Vagina (tissue), 2 donors: ENCODE results near the gene AKAP1. TPM values are rescaled to one million over a fixed set of nuclear protein-coding genes. Genes with fewer than 3 reads are reported as not detected.
A peak's percentile ranks its signal among the peaks of the same experiment; 100 is the strongest.

ENCODE experiments used
- DNase-seq, 2 donors: peaks; one replicate each; pipeline ENCODE4 v3.0.0-alpha.2; 2017; ENCODE audit errors: extremely low spot score in 2 of 2
- H3K27ac ChIP-seq: fragments of 200-600 bp; sonication (generic); one replicate; pipeline ENCODE4 v1.5.1; 2019
- H3K27me3 ChIP-seq: fragments of 200-600 bp; sonication (generic); one replicate; pipeline ENCODE4 v1.5.1; 2019
- H3K36me3 ChIP-seq, 2 donors: fragments of 200-600 bp; sonication (generic); one replicate each; pipeline ENCODE4 v1.5.1; 2017 to 2019
- H3K4me1 ChIP-seq: fragments of 200-600 bp; sonication (generic); one replicate; pipeline ENCODE4 v1.5.1; 2019
- H3K4me3 ChIP-seq, 2 donors: fragments of 200-600 bp; sonication (generic); 1 replicate in 1 of 2; 2 replicates in 1 of 2; pipeline ENCODE4 v1.5.1; 2016 to 2019
- H3K9me3 ChIP-seq: fragments of 200-600 bp; sonication (generic); one replicate; pipeline ENCODE4 v1.5.1; 2019
- POLR2A ChIP-seq, 2 donors: fragments of 450-650 bp; IDR thresholded peaks; one replicate each; pipeline ENCODE4 v1.6.1; 2017; ENCODE audit warnings: antibody characterized with exemption in 2 of 2, mild to moderate bottlenecking in 2 of 2, moderate library complexity in 2 of 2
- POLR2AphosphoS5 ChIP-seq, 2 donors: sonication (generic); formaldehyde crosslinking; IDR thresholded peaks; one replicate each; pipeline ENCODE4 v1.9.0; 2017; ENCODE audit warnings: antibody characterized with exemption in 2 of 2, mild to moderate bottlenecking in 2 of 2, low read depth in 1 of 2; ENCODE audit not compliant: insufficient read depth in 1 of 2
- intact Hi-C: fragments of 100-400 bp; cut with DNase I; formaldehyde crosslinking; loops from one replicate; pipeline ENCODE4 v1.15.1; 2023
- total RNA-seq: library from RNA; depleted of rRNA; stranded (reverse); fragments of >200 nt; gene quantifications from one replicate; pipeline ENCODE4 v1.2.3, GENCODE V29; 2016
- TF ChIP-seq, protein P1 (sequence below), 3 experiments: fragments of 450-650 bp in 2 of 3; fragments of 200-600 bp in 1 of 3; sonication (generic) in 1 of 3; IDR thresholded peaks; one replicate each; pipeline ENCODE4 v1.5.1; 2017 to 2019; ENCODE audit warnings: antibody characterized with exemption in 3 of 3, mild to moderate bottlenecking in 2 of 3, moderate library complexity in 2 of 3

AKAP1 gene
- total RNA-seq, 1 donor from 2014 or later, result 94.3 TPM

DNA sequence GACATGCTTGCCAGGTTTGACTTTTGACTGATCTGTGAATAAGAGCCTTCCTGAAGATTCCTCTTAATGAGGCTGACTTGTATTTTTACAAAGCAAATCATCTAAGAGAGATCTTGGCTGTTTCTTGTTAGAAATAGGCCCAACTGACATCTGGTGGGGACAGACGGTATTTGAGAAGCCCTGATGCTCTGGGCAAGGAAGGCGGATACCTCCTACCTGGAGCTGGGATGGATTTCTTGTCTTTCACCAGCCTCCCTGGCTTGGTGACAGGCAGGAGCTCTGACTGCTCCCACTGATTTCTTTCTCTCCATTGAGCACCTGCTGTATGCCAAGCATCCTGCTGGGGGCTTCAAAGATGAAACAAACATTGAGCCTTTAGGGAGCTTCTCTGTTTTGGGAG, 40.4 kb downstream of the AKAP1 start:
- DNase-seq, result no peak
- TF ChIP-seq POLR2A (IDR thresholded peaks at IDR 0.05), result no peak
- no peak for TF ChIP-seq POLR2AphosphoS5 (IDR thresholded peaks at IDR 0.05; ENCODE audit: insufficient read depth in 1 of 2, low read depth in 1 of 2)
- TF ChIP-seq, protein P1, sequence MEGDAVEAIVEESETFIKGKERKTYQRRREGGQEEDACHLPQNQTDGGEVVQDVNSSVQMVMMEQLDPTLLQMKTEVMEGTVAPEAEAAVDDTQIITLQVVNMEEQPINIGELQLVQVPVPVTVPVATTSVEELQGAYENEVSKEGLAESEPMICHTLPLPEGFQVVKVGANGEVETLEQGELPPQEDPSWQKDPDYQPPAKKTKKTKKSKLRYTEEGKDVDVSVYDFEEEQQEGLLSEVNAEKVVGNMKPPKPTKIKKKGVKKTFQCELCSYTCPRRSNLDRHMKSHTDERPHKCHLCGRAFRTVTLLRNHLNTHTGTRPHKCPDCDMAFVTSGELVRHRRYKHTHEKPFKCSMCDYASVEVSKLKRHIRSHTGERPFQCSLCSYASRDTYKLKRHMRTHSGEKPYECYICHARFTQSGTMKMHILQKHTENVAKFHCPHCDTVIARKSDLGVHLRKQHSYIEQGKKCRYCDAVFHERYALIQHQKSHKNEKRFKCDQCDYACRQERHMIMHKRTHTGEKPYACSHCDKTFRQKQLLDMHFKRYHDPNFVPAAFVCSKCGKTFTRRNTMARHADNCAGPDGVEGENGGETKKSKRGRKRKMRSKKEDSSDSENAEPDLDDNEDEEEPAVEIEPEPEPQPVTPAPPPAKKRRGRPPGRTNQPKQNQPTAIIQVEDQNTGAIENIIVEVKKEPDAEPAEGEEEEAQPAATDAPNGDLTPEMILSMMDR (IDR thresholded peaks at IDR 0.05), result no peak
- H3K27me3 ChIP-seq, result no peaks in the 10 kb centered on the region
- H3K4me1 ChIP-seq, result no peaks in the 10 kb centered on the region
- intact Hi-C loops, result no loop called here
- peaks cover 0 to 17% of the 10 kb centered on the region in 2 donors for H3K36me3 ChIP-seq
- H3K27ac ChIP-seq, result no peak overlapping the region
- H3K4me3 ChIP-seq, result no peak overlapping the region
- no peaks in the 10 kb centered on the region for H3K9me3 ChIP-seq

DNA sequence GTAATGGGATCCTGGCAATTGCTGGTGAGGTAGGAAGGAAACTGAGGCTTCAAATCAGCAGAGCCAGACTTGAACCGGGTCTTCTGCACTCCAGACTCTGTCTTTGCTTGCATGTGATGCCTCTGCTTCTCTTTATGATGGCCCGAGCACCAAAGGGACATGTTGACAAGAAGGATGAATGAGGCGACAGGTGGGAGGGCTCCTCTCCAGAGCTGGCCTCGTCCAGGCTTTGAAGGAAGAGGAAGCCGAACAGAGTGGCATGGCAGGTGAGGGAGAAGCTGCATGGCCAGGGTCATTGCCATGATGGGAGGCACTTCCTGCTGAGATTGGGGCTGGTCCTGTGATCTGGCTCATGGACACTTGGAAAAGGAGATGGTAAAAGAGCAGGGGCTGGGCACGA, 40.8 kb downstream of the AKAP1 start:
- intact Hi-C loops, result no loop called here
- Histone ChIP-seq H3K36me3 (peaks cover 0 to 15% of the 10 kb centered on the region in 2 donors), H3K27ac (no peak overlapping the region), H3K27me3 (no peaks in the 10 kb centered on the region), H3K9me3 (no peaks in the 10 kb centered on the region), H3K4me3 (no peak overlapping the region), H3K4me1 (no peaks in the 10 kb centered on the region)
- no peak for DNase-seq
- no peak for TF ChIP-seq POLR2AphosphoS5 (IDR thresholded peaks at IDR 0.05; ENCODE audit: insufficient read depth in 1 of 2, low read depth in 1 of 2)
- no peak for TF ChIP-seq POLR2A (IDR thresholded peaks at IDR 0.05)
- TF ChIP-seq, protein P1 (IDR thresholded peaks at IDR 0.05), result no peak

DNA sequence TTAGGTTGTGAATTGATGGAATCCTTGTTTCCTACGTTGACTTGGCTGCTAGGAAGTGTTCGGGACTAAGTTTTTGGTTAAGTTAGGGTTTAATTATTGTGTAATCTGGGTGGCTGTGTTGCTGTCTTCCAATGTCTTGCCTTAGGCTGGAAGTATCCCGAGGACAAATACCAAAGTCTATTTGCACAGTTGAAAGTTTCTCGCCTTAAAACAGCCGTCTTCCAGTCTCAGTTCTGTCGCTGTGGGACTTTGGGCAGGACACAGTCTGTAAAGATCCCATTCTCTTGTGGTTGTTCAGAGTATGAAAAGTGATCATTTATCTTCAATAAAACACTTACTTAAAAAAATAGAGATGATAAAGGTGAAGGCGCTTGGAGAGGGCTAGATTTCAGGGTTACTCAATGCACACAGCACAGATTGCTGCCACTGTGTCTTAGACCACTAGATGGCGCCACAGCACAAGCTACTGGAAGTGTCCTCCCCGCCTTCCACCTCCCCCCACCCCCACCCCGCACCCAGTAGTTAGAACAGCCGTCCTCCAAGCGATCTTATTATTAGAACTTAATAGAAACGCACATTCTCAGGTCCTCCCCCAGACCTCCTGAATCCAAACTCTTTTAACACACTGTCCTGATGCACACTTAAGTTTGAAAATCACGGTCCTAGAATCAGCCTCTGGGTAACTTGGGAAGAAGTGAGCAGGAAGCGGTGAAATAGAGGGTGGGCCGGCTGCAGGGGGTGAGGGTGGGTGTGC, 45.8 kb downstream of the AKAP1 start:
- H3K4me1 ChIP-seq, result no peaks in the 10 kb centered on the region
- H3K9me3 ChIP-seq, result no peaks in the 10 kb centered on the region
- no peaks in the 10 kb centered on the region for H3K36me3 ChIP-seq
- DNase-seq, result no peak
- no peak overlapping the region for H3K4me3 ChIP-seq
- TF ChIP-seq, protein P1 (IDR thresholded peaks at IDR 0.05), result peak; percentile 39 to 89 (median 52)
- TF ChIP-seq POLR2A (IDR thresholded peaks at IDR 0.05), result no peak
- no peak overlapping the region for H3K27ac ChIP-seq
- intact Hi-C loops, result loop anchor here (10.0 kb wide), 1 partner anchor 544 kb away; no protein-coding TSS in a partner anchor
- H3K27me3 ChIP-seq, result no peaks in the 10 kb centered on the region

DNA sequence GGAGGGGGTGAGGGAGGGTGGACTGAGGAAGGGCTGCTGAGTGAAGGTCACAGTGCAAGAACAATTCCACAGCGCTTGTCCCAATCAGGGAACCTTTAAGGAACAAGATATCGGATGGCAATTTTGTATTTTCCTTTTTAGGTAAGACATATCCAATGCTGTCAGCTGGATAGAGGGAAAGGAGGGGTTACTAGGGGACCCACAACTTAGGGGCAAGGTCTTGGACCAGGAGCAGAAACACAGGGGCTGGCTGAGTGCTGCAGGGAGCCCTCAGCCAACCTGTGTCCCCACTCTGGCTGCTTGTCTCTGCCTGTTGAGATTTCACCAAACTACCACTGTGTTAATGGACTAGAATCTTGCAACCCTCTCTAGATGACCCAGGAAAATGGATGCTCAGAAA, 47.6 kb downstream of the AKAP1 start:
- intact Hi-C loops, result loop anchor here (10.0 kb wide), 1 partner anchor 542 kb away; no protein-coding TSS in a partner anchor
- no peaks in the 10 kb centered on the region for H3K4me1 ChIP-seq
- no peaks in the 10 kb centered on the region for H3K27me3 ChIP-seq
- DNase-seq, result no peak
- no peak overlapping the region for H3K4me3 ChIP-seq
- TF ChIP-seq, protein P1 (IDR thresholded peaks at IDR 0.05), result no peak
- TF ChIP-seq POLR2A (IDR thresholded peaks at IDR 0.05) (no peak), POLR2AphosphoS5 (IDR thresholded peaks at IDR 0.05; ENCODE audit: insufficient read depth in 1 of 2, low read depth in 1 of 2) (no peak)
- H3K27ac ChIP-seq, result no peak overlapping the region
- H3K36me3 ChIP-seq, result no peaks in the 10 kb centered on the region
- no peaks in the 10 kb centered on the region for H3K9me3 ChIP-seq

DNA sequence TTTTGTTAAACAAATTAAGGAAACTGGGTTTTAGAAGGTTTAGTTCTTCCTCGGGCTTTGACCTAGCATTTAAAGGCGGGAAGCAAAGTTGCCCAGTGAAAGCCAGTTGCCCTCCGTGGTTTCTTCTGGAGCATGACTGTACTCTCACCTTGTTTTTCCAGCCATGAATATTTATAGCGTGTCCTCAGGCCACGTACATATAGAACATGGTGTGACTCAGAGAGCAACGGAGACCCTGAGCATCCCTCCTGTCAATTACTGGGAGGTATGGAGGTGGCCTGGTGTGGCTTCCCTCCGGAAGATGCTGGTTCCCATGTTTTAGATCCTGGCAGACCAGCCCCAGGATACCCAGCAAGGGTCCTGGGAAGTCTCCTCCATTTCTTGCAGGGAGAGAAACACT, 48.4 kb downstream of the AKAP1 start:
- Histone ChIP-seq H3K27me3 (no peaks in the 10 kb centered on the region), H3K4me1 (no peaks in the 10 kb centered on the region), H3K9me3 (no peaks in the 10 kb centered on the region), H3K4me3 (no peak overlapping the region), H3K36me3 (no peaks in the 10 kb centered on the region), H3K27ac (no peak overlapping the region)
- intact Hi-C loops, result loop anchor here (10.0 kb wide), 1 partner anchor 541 kb away; no protein-coding TSS in a partner anchor
- TF ChIP-seq, protein P1 (IDR thresholded peaks at IDR 0.05), result no peak
- TF ChIP-seq POLR2AphosphoS5 (IDR thresholded peaks at IDR 0.05; ENCODE audit: insufficient read depth in 1 of 2, low read depth in 1 of 2) (no peak), POLR2A (IDR thresholded peaks at IDR 0.05) (no peak)
- DNase-seq, result no peak
